ENCODE measurements around the gene QSOX2. TPM values are rescaled to one million over a fixed set of nuclear protein-coding genes. Genes with fewer than 3 reads are reported as not detected.

The QSOX2 gene
- total RNA-seq, 4 donors from 2014 or later: 5.6 to 18.5 (median 6.6) TPM

DNA sequence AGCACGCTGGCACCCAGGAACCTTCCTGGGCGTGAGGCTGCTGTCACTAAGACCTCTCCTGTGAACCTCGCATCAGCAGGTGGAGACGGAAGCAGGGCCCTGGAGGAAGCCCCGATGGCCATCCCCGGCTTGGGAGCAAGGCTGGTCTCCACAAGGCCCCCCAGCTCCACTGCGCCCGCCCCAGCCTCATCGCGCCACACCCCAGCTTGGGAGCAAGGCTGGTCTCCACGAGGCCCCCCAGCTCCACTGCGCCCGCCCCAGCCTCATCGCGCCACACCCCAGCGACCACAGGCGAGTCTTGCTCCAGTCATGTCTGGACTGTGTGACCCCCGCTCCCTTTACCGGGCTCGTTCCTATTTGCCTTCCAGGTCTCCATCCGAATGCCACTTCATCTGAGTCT is 11.0 kb downstream of the QSOX2 start:
- TF ChIP-seq, protein P1, sequence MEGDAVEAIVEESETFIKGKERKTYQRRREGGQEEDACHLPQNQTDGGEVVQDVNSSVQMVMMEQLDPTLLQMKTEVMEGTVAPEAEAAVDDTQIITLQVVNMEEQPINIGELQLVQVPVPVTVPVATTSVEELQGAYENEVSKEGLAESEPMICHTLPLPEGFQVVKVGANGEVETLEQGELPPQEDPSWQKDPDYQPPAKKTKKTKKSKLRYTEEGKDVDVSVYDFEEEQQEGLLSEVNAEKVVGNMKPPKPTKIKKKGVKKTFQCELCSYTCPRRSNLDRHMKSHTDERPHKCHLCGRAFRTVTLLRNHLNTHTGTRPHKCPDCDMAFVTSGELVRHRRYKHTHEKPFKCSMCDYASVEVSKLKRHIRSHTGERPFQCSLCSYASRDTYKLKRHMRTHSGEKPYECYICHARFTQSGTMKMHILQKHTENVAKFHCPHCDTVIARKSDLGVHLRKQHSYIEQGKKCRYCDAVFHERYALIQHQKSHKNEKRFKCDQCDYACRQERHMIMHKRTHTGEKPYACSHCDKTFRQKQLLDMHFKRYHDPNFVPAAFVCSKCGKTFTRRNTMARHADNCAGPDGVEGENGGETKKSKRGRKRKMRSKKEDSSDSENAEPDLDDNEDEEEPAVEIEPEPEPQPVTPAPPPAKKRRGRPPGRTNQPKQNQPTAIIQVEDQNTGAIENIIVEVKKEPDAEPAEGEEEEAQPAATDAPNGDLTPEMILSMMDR (IDR thresholded peaks at IDR 0.05): no peak
- DNase-seq (ENCODE audit: low spot score): no peak
- no peak for ATAC-seq (ENCODE audit: low FRiP score)

DNA sequence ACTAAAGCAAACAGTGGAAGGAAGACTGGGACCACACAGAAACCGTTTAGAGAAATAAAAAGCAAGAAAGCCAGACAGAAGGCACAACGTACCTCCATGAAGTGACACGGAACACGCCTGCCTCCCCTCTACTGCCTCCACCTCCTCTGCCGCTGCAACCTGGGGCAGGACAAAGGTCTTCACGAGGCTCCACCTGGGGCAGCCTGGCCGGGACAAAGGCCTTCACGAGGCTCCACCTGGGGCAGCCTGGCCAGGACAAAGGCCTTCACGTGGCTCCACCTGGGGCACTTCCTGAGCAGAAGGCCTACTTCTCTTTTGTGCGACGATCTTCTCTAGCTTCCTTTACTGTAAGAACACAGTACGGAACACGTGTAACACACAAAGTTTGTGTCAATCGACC is 11.7 kb downstream of the QSOX2 start:
- no peak for DNase-seq (ENCODE audit: low spot score)
- no peak for ATAC-seq (ENCODE audit: low FRiP score)

DNA sequence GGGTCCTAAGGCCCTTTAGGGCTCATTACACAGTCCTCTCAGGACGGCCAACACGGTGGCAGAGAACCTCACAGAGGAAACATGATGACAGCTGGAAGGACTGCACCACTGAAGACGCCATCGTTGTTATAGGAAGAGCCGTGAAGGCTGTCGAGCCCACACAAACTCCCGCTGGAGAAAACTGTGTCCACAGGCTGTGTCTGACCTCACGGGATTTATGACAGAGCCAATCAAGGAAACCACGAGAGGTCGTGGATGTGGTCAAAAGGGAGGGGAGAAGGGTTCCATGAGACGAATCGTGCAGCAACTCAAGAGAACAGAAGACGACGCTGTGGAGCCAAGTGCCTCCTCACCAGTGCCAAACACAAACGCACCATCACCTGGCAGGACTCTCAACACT is 12.2 kb downstream of the QSOX2 start:
- ATAC-seq (ENCODE audit: low FRiP score) (no peak), DNase-seq (ENCODE audit: low spot score) (no peak)
- TF ChIP-seq, protein P1 (IDR thresholded peaks at IDR 0.05): no peak

More for the DNA sequence above, 11.7 kb downstream of the QSOX2 start:
- TF ChIP-seq, protein P1 (IDR thresholded peaks at IDR 0.05): no peak

DNA sequence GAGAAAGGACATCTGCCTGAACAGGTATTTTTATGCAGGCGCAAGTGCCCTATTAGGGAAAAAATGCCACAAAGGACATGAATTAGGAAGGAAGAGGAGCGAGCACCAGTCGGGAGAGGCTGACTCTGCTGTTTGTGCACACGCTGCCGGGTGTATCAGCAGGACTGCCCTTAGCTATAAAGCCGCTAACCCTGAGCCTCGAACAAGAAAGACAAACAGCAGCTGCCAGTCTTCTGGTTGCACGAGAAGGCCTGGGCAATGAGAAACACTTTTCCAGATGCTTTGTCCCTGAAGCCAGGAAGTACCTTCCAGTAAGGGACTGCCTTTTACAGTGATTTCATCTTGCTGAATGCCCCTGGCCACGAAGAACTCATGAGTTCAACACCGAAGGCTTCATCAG is 12.6 kb downstream of the QSOX2 start:
- ATAC-seq (ENCODE audit: low FRiP score) (no peak), DNase-seq (ENCODE audit: low spot score) (no peak)
- TF ChIP-seq, protein P1 (IDR thresholded peaks at IDR 0.05): no peak

DNA sequence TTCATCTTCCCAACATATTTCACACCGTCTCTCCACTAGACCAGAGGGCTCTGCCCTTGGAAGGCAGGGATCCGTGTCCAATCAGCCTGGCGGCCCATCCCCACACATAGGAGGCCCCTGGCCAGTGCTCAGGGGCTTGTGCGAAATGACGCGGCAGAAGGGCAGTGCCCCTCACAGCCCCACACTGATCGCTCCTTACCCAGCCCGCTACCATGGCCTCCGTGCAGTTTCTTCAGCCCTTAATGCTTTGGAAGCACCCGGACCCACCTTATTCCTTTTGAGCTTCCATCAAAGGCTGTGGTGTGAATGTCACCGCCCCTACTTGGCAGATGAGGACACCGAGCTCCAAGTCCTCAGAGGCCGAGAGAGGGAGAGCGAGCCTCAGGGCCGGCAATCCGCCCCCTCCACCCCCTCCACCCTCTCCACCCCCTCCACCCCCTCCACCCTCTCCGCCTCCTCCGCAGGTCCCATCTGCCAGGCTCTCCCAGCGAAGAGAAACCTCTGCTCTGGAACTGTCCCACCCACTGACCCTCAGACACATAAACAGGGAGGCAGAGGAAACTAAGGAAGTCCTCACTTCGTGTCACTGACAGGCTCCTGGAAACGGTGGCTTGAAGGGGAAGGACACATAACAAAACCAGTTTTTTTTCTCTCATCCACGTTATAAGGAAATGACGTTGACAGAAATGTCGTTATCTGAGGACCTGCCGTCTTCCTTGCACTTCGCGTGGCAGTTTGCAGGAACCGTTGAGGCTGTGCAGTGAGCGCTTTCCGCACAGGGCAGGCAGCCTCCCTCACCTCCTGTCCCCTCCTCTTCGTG is 13.9 kb downstream of the QSOX2 start:
- DNase-seq (ENCODE audit: low spot score) (no peak), ATAC-seq (ENCODE audit: low FRiP score) (no peak)
- TF ChIP-seq, protein P1 (IDR thresholded peaks at IDR 0.05): no peak

DNA sequence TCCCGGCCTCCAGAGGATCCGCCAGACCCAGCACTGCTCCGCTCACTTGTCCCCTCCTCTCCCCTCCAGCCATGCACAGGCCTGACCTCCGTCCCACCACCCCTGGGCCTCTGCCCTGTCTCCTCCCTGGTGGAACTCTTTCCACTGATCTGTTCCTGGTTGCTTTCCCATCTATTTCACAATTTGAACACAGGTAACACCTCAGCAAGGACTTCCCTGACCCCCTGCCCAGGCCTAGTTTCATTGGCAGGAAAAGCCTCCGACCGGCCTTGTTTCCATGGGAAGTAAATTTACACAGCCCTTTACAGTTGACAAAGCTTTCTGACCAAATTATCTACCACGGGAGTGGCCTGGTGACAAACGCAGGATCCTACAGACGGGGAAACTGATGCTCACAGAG is 14.8 kb downstream of the QSOX2 start:
- ATAC-seq (ENCODE audit: low FRiP score): no peak
- DNase-seq (ENCODE audit: low spot score): no peak
- TF ChIP-seq, protein P1 (IDR thresholded peaks at IDR 0.05): no peak

DNA sequence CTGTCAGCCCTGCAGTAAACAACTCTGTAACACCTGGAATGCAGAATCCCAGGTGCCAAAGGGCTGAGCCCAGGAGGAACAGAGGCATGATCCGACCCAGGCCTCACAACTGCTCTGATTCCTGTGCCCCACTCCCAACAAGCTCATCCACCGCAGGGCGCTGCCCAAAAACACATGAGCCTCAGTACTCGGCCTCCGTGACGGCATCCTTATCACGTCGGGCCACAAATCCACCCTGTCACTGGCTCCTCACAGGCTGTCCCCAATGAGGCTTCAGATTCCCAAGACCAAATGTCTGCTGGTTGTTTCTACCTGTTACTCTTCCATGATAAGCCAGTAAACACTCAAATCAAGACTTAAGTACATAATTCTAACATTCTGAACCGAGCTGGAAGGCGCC is 15.2 kb downstream of the QSOX2 start:
- no peak for ATAC-seq (ENCODE audit: low FRiP score)
- no peak for DNase-seq (ENCODE audit: low spot score)
- TF ChIP-seq, protein P1 (IDR thresholded peaks at IDR 0.05): no peak
